HCT116 (cell line): Measurements from ENCODE around the gene OR2L3. TPM values are rescaled to one million over a fixed set of nuclear protein-coding genes. Genes with fewer than 3 reads are reported as not detected.

Experiments used
- ATAC-seq: fragments of 200-7000 bp; cut with Tn5 transposase; 2 replicates; pipeline ENCODE4 v1.9.1; 2020; ENCODE audit warnings: mild to moderate bottlenecking, moderate library complexity
- BruUV-seq: library from RNA; stranded (reverse); fragments of 400-500 nt; replicated peaks from 2 replicates; lab custom pipeline; 2021; lab: Mats Ljungman, UMichigan
- CTCF ChIA-PET: fragments of 300-600 bp; sonication (Branson Sonifier 250); formaldehyde crosslinking; loops from one replicate; lab custom pipeline; 2021; ENCODE audit warnings: antibody characterized with exemption; lab: Charles Lee
- POLR2A ChIA-PET: fragments of 300-600, 350-600 bp; sonication (Branson Sonifier 250); formaldehyde crosslinking; loops from one replicate; lab custom pipeline; 2021; ENCODE audit warnings: antibody characterized with exemption; lab: Charles Lee
- RAD21 ChIA-PET, 2 experiments: fragments of 300-600 bp; sonication (Branson Sonifier 250); formaldehyde crosslinking; loops; one replicate each; lab custom pipeline; 2023; ENCODE audit warnings: low total read pairs in 2 of 2; ENCODE audit not compliant: uncharacterized antibody in 2 of 2, unreplicated experiment in 2 of 2, low non-redundant PET in 1 of 2; lab: Charles Lee
- DNase-seq: peaks from one replicate; pipeline ENCODE4 v3.0.0-alpha.2; 2010; ENCODE audit warnings: low read depth, low spot score
- H2AFZ ChIP-seq: fragments of 200-600 bp; shearing (Covaris generic), sonication (generic); 2 replicates; pipeline ENCODE4 v1.6.1; 2017; ENCODE audit warnings: low read depth, mixed run types, mixed read lengths, antibody characterized with exemption, low read length; ENCODE audit not compliant: poor library complexity, severe bottlenecking
- H3K27ac ChIP-seq: 2 replicates; pipeline ENCODE4 v1.5.1; 2012; ENCODE audit warnings: low read depth, low read length
- H3K27me3 ChIP-seq: fragments of 200-600 bp; sonication (generic); 2 replicates; pipeline ENCODE4 v1.6.1; 2016; ENCODE audit warnings: mixed run types, low read length, mixed read lengths; ENCODE audit not compliant: insufficient read depth
- H3K36me3 ChIP-seq, 2 experiments: fragments of 200-500 bp in 1 of 2; fragments of 200-600 bp in 1 of 2; sonication (Bioruptor generic) in 1 of 2; sonication (generic) in 1 of 2; 2 replicates each; pipeline versions ENCODE4 v1.5.1 to v1.6.1; 2014 to 2016; ENCODE audit warnings: low read length in 2 of 2, inconsistent platforms in 1 of 2, mixed read lengths in 1 of 2, mixed run types in 1 of 2; ENCODE audit not compliant: insufficient read depth in 2 of 2, control insufficient read depth in 1 of 2
- H3K4me1 ChIP-seq, 2 experiments: fragments of 200-600 bp in 1 of 2; sonication (generic) in 1 of 2; 2 replicates each; pipeline versions ENCODE4 v1.5.1 to v1.6.1; 2012 to 2017; ENCODE audit warnings: low read length in 2 of 2, inconsistent platforms in 1 of 2, mild to moderate bottlenecking in 1 of 2, mixed read lengths in 1 of 2, mixed run types in 1 of 2, moderate library complexity in 1 of 2; ENCODE audit not compliant: insufficient read depth in 2 of 2, control insufficient read depth in 1 of 2
- H3K4me2 ChIP-seq: fragments of 200-600 bp; sonication (generic); 2 replicates; pipeline ENCODE4 v1.6.1; 2017; ENCODE audit warnings: mixed run types, low read length, mixed read lengths
- H3K4me3 ChIP-seq, 2 experiments: fragments of 200-600 bp in 1 of 2; sonication (generic) in 1 of 2; replicated peaks in 1 of 2; 2 replicates each; pipeline ENCODE4 v1.5.1; 2011 to 2016; ENCODE audit warnings: low read length in 2 of 2, control low read depth in 1 of 2, low read depth in 1 of 2, mild to moderate bottlenecking in 1 of 2, mixed read lengths in 1 of 2, mixed run types in 1 of 2
- H3K79me2 ChIP-seq: fragments of 200-600 bp; sonication (generic); 2 replicates; pipeline ENCODE4 v1.6.1; 2017; ENCODE audit warnings: mild to moderate bottlenecking, mixed run types, low read length, moderate library complexity, mixed read lengths; ENCODE audit not compliant: insufficient read depth
- H3K9ac ChIP-seq: fragments of 200-600 bp; sonication (generic); 2 replicates; pipeline ENCODE4 v1.6.1; 2016; ENCODE audit warnings: low read length, mixed read lengths
- H3K9me2 ChIP-seq: fragments of 200-600 bp; sonication (generic), shearing (Covaris generic); 2 replicates; pipeline ENCODE4 v1.6.1; 2017; ENCODE audit warnings: mixed run types, mild to moderate bottlenecking, moderate library complexity; ENCODE audit not compliant: insufficient read depth
- H3K9me3 ChIP-seq, 2 experiments: fragments of 200-500 bp in 1 of 2; fragments of 200-600 bp in 1 of 2; sonication (Bioruptor generic) in 1 of 2; sonication (generic) in 1 of 2; 2 replicates each; pipeline ENCODE4 v1.6.1; 2014 to 2017; ENCODE audit warnings: low read length in 2 of 2, mixed read lengths in 2 of 2, inconsistent platforms in 1 of 2, low read depth in 1 of 2, mild to moderate bottlenecking in 1 of 2, mixed run types in 1 of 2, moderate library complexity in 1 of 2; ENCODE audit not compliant: control insufficient read depth in 1 of 2, insufficient read depth in 1 of 2
- H4K20me1 ChIP-seq: fragments of 200-600 bp; sonication (generic), shearing (Covaris generic); 2 replicates; pipeline ENCODE4 v1.6.1; 2017; ENCODE audit warnings: mixed run types, mild to moderate bottlenecking, moderate library complexity; ENCODE audit not compliant: insufficient read depth
- ATF3 ChIP-seq: IDR thresholded peaks from 2 replicates; pipeline ENCODE4 v1.6.1; 2012
- CTCF ChIP-seq, 3 experiments: fragments of 200-600 bp in 1 of 3; sonication (generic) in 1 of 3; IDR thresholded peaks in 2 of 3; conservative IDR thresholded peaks in 1 of 3; 2 replicates each; pipeline ENCODE4 v1.5.1; 2012 to 2017; ENCODE audit warnings: low read depth in 2 of 3, low read length in 2 of 3, antibody characterized with exemption in 1 of 3, borderline replicate concordance in 1 of 3, control low read depth in 1 of 3, mild to moderate bottlenecking in 1 of 3, mixed read lengths in 1 of 3, mixed run types in 1 of 3, moderate library complexity in 1 of 3; ENCODE audit not compliant: insufficient read depth in 1 of 3
- EGR1 ChIP-seq: IDR thresholded peaks from 2 replicates; pipeline ENCODE4 v1.6.1; 2012; ENCODE audit warnings: low read depth
- FOSL1 ChIP-seq: IDR thresholded peaks from 2 replicates; pipeline ENCODE4 v1.6.1; 2012; ENCODE audit warnings: low read depth
- JUND ChIP-seq: IDR thresholded peaks from 2 replicates; pipeline ENCODE4 v1.6.1; 2012
- REST ChIP-seq: IDR thresholded peaks from 2 replicates; pipeline ENCODE4 v1.6.1; 2012; ENCODE audit warnings: low read depth
- SIN3A ChIP-seq: IDR thresholded peaks from 2 replicates; pipeline ENCODE4 v1.6.1; 2012; ENCODE audit warnings: low read depth
- SP1 ChIP-seq: IDR thresholded peaks from 2 replicates; pipeline ENCODE4 v1.6.1; 2012; ENCODE audit warnings: low read depth
- ZBTB33 ChIP-seq: IDR thresholded peaks from 2 replicates; pipeline ENCODE4 v1.6.1; 2011; ENCODE audit warnings: mild to moderate bottlenecking, low read length, moderate library complexity; ENCODE audit not compliant: insufficient replicate concordance; ENCODE audit errors: extremely low read depth
- intact Hi-C: fragments of 100-400 bp; cut with micrococcal nuclease; formaldehyde crosslinking; loops from 2 replicates; pipeline ENCODE4 v1.10.0; 2022
- total RNA-seq: library from RNA; stranded (reverse); gene quantifications from one replicate; pipeline ENCODE4 v1.2.1, GENCODE V29; 2021; ENCODE audit not compliant: unreplicated experiment

OR2L3 gene
- total RNA-seq, 1 experiment from 2014 or later: not detected

- H3K4me1 ChIP-seq: no peaks in the 10 kb centered on the region
- RAD21 ChIA-PET: no interaction called here
- peaks cover 13 to 26% of the 10 kb centered on the region in 2 experiments; a peak in 3 of 4 replicates for H3K9me3 ChIP-seq
- H3K4me3 ChIP-seq: no peak overlapping the region
- TF ChIP-seq JUND (no peak), EGR1 (no peak), SP1 (no peak), SIN3A (no peak), ATF3 (no peak), FOSL1 (no peak)
- no peak overlapping the region for H3K4me2 ChIP-seq
- intact Hi-C loops: no loop called here
- BruUV-seq: no TSS peak
- H2AFZ ChIP-seq: no peak overlapping the region
- H4K20me1 ChIP-seq: no peaks in the 10 kb centered on the region
- DNase-seq (no peak), ATAC-seq (no peak)
- no peaks in the 10 kb centered on the region for H3K36me3 ChIP-seq
- H3K27ac ChIP-seq: no peak overlapping the region
- no peak overlapping the region for H3K9ac ChIP-seq
- no peaks in the 10 kb centered on the region for H3K9me2 ChIP-seq
- no peaks in the 10 kb centered on the region for H3K79me2 ChIP-seq
- POLR2A ChIA-PET: no interaction called here
- H3K27me3 ChIP-seq: no peaks in the 10 kb centered on the region
- CTCF ChIA-PET: no interaction called here
These were observed 37.0 kb upstream of the OR2L3 start for GRCh38 chr1:248009681-248010080.

- H3K9me3 ChIP-seq: peaks cover 4% of the 10 kb centered on the region in 2 experiments; a peak in 2 of 4 replicates
- H2AFZ ChIP-seq: no peak within 1 kb of the TSS
- H3K9me2 ChIP-seq: no peaks in the 10 kb centered on the region
- ATAC-seq: no peak
- no peak within 1 kb of the TSS for H3K4me2 ChIP-seq
- H3K79me2 ChIP-seq: no peaks in the 10 kb centered on the region
- POLR2A ChIA-PET: no interaction called here
- H3K9ac ChIP-seq: no peak within 1 kb of the TSS
- BruUV-seq: no TSS peak
- TF ChIP-seq CTCF (IDR thresholded peaks at IDR 0.05 in 2 of 3, conservative IDR thresholded peaks at IDR 0.05 in 1 of 3; ENCODE audit: borderline replicate concordance in 1 of 3, insufficient read depth in 1 of 3, low read depth in 2 of 3, low read length in 2 of 3) (no peak), SIN3A (no peak), REST (no peak), ZBTB33 (no peak)
- RAD21 ChIA-PET: no interaction called here
- no peaks in the 10 kb centered on the region for H4K20me1 ChIP-seq
- H3K36me3 ChIP-seq: no peaks in the 10 kb centered on the region
- CTCF ChIA-PET: no interaction called here
- intact Hi-C loops: no loop called here
- no peak for DNase-seq
- H3K4me3 ChIP-seq: no peak within 1 kb of the TSS
- H3K27ac ChIP-seq: no peak within 1 kb of the TSS
- no peaks in the 10 kb centered on the region for H3K27me3 ChIP-seq
- no peaks in the 10 kb centered on the region for H3K4me1 ChIP-seq
These were observed 33.4 kb upstream of the OR2L3 start, which contains the start of gene OR2L5 for GRCh38 chr1:248013229-248013710. Gene OR2L5, plus strand, starts transcription at chr1:248013660. Its CDS starts 8,288 bp downstream, at chr1:248021948.
